ENCODE results near the gene SH2D7.
A peak's percentile ranks its signal among the peaks of the same experiment; 100 is the strongest.

The SH2D7 gene

GRCh38 chr15:78065973-78066946 lies 26.1 kb upstream of the SH2D7 start:
- H3K4me1 ChIP-seq (ENCODE audit: insufficient read depth, low read length) = peaks cover 24% of the 10 kb centered on the region
- no peaks in the 10 kb centered on the region for H3K9me3 ChIP-seq (ENCODE audit: low read length)
- H2AFZ ChIP-seq (ENCODE audit: low read depth, low read length) = no peak overlapping the region
- H3K36me3 ChIP-seq (ENCODE audit: insufficient read depth, low read length) = no peaks in the 10 kb centered on the region
- H3K4me3 ChIP-seq (ENCODE audit: low read length) = no peak overlapping the region
- no peaks in the 10 kb centered on the region for H3K27me3 ChIP-seq (ENCODE audit: insufficient read depth, low read length)

DNA sequence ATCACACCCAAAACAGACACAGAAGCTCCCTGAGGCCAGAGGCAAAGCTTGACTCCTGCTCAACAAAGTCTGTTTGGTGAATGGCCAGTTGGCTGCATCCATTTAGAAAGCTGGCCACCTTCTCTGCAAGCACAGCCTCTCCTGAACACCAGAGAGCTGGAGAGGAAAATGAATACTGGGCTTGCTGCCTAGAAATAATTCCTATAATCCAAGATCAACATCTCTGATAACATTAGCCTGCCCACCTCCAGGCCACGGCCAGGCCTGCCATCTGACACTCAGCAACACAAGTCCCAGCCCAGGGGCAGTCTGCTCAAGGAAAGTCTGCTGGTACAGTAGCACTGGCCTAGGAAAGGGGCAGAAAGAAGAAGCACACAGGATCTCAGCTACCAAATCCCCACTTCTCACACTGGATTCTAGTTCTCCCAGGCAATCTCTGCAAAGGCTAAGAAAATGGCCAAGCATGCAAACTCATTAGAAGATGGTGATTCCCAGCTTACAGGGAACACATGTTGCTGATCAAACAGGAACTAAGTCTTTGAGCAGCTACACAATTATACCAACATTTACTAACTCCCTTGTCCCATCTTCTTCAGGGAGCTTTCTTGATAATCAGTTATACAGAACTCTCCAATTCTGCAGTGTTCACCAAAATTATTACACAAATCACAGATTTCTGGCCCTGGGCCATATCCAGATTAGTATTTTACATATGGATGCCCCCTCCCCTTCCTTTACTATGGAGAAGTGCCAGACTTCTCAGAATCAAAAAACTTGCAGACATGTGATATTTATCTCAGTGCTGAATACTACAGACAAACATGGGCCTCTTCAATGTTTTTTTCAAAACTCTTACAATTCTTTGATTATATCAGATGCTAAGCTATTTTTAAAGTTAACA lies 24.8 kb upstream of the SH2D7 start:
- no peaks in the 10 kb centered on the region for H3K9me3 ChIP-seq (ENCODE audit: low read length)
- no peak overlapping the region for H2AFZ ChIP-seq (ENCODE audit: low read depth, low read length)
- no peak overlapping the region for H3K4me3 ChIP-seq (ENCODE audit: low read length)
- H3K4me1 ChIP-seq (ENCODE audit: insufficient read depth, low read length) = peaks cover 19% of the 10 kb centered on the region
- no peaks in the 10 kb centered on the region for H3K36me3 ChIP-seq (ENCODE audit: insufficient read depth, low read length)
- no peaks in the 10 kb centered on the region for H3K27me3 ChIP-seq (ENCODE audit: insufficient read depth, low read length)

GRCh38 chr15:78069052-78069414 lies 23.3 kb upstream of the SH2D7 start:
- Histone ChIP-seq H3K4me3 (ENCODE audit: low read length) (no peak overlapping the region), H2AFZ (ENCODE audit: low read depth, low read length) (no peak overlapping the region), H3K36me3 (ENCODE audit: insufficient read depth, low read length) (no peaks in the 10 kb centered on the region), H3K27me3 (ENCODE audit: insufficient read depth, low read length) (no peaks in the 10 kb centered on the region), H3K9me3 (ENCODE audit: low read length) (no peaks in the 10 kb centered on the region), H3K4me1 (ENCODE audit: insufficient read depth, low read length) (peaks cover 19% of the 10 kb centered on the region)

- Histone ChIP-seq H3K4me3 (ENCODE audit: low read length) (no peak overlapping the region), H3K4me1 (ENCODE audit: insufficient read depth, low read length) (peaks cover 19% of the 10 kb centered on the region), H3K9me3 (ENCODE audit: low read length) (no peaks in the 10 kb centered on the region), H3K36me3 (ENCODE audit: insufficient read depth, low read length) (no peaks in the 10 kb centered on the region), H2AFZ (ENCODE audit: low read depth, low read length) (no peak overlapping the region), H3K27me3 (ENCODE audit: insufficient read depth, low read length) (no peaks in the 10 kb centered on the region)
Observed at GRCh38 chr15:78069462-78070029, 22.8 kb upstream of the SH2D7 start.

DNA sequence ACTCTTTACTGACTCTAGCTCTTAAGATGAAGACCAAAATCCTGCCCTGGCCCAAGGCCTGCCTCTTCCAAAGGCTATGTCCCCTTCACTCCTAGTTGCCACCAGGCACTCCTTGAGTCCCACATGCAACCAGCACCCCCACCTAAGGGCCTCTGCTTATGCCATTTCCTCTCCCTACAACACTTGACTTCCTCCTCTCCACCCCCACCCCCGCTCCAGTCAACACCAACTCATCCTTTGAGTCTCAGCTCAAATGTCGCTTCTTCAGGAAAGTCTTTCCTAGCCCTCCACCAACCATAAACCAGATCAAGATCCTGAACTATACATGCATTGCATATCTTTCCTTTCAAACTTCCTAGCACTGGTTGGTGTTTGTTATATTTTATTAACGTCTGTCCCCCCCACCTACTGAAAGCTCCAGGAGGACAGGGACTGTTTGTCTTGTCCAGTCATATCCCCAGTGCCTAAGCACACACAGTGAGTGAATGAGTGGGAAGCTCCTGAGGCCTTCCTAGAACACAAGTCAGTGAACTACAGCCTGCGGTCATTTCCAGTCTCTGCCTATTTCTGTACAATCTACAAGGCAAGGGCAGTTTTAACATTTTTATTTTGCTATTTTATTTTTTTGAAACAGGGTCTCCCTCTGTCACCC lies 22.2 kb upstream of the SH2D7 start:
- Histone ChIP-seq H3K27me3 (ENCODE audit: insufficient read depth, low read length) (no peaks in the 10 kb centered on the region), H2AFZ (ENCODE audit: low read depth, low read length) (no peak overlapping the region), H3K36me3 (ENCODE audit: insufficient read depth, low read length) (no peaks in the 10 kb centered on the region), H3K9me3 (ENCODE audit: low read length) (no peaks in the 10 kb centered on the region), H3K4me3 (ENCODE audit: low read length) (no peak overlapping the region), H3K4me1 (ENCODE audit: insufficient read depth, low read length) (peaks cover 19% of the 10 kb centered on the region)

DNA sequence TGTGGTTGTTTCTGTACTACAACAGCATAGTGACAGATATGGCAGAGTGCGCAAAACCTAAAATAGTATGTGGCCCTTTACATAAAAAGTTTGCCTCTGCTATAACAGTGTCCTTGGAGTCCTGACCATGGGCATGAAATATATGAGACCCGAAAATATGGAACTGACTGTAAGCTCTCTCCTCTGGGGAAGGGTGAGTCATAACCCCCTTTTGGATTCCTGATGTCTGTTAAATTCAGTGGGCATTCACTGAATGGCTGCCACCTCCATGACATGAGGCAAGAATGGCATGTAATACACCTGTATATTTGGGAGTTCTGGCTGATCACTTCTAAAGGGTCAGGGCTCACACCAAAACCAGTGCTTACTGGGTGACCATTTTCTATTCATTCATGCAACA lies 21.0 kb upstream of the SH2D7 start:
- Histone ChIP-seq H3K4me3 (ENCODE audit: low read length) (no peak overlapping the region), H3K9me3 (ENCODE audit: low read length) (no peaks in the 10 kb centered on the region), H3K36me3 (ENCODE audit: insufficient read depth, low read length) (no peaks in the 10 kb centered on the region), H3K27me3 (ENCODE audit: insufficient read depth, low read length) (no peaks in the 10 kb centered on the region), H3K4me1 (ENCODE audit: insufficient read depth, low read length) (peaks cover 12% of the 10 kb centered on the region), H2AFZ (ENCODE audit: low read depth, low read length) (no peak overlapping the region)

DNA sequence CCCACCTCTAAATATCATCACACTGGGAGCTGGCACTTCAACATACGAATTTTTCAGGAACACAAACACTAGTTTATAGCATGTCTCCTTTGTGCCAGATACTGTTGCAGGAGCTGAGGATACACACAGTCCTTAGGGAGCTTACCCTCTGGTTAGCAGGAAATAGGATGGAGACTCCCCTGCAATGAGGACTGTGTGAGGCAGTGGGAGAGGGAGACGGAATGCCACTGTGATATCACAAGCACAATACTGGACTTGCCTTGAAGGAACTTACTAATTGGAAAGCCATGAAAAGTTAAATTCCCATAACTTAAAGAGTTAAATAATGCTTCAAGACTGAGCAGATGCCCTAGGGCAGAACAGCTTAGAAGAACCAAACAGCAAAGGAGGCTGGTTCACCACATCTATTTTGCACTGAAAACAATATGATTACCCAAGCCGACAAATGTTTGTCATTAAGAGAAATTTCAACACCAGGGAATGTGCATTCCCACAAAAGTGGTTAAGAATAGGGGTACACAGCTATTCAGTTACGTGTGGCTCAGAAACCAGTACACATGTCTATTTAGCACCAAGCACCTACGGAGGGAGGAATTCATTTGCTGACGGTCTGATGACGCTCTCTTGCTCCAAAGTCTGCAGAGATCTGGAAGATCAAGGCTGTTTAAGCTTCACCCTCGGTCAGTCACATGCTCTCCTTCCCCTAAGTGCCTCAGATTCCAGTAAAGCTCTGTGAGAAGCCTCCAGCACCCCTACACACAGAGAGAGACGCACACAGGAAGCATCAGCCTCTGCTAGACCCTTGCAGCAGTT lies 20.1 kb upstream of the SH2D7 start:
- Histone ChIP-seq H3K27me3 (ENCODE audit: insufficient read depth, low read length) (no peaks in the 10 kb centered on the region), H3K36me3 (ENCODE audit: insufficient read depth, low read length) (no peaks in the 10 kb centered on the region), H3K4me1 (ENCODE audit: insufficient read depth, low read length) (peaks cover 12% of the 10 kb centered on the region), H3K9me3 (ENCODE audit: low read length) (no peaks in the 10 kb centered on the region), H2AFZ (ENCODE audit: low read depth, low read length) (no peak overlapping the region), H3K4me3 (ENCODE audit: low read length) (no peak overlapping the region)

DNA sequence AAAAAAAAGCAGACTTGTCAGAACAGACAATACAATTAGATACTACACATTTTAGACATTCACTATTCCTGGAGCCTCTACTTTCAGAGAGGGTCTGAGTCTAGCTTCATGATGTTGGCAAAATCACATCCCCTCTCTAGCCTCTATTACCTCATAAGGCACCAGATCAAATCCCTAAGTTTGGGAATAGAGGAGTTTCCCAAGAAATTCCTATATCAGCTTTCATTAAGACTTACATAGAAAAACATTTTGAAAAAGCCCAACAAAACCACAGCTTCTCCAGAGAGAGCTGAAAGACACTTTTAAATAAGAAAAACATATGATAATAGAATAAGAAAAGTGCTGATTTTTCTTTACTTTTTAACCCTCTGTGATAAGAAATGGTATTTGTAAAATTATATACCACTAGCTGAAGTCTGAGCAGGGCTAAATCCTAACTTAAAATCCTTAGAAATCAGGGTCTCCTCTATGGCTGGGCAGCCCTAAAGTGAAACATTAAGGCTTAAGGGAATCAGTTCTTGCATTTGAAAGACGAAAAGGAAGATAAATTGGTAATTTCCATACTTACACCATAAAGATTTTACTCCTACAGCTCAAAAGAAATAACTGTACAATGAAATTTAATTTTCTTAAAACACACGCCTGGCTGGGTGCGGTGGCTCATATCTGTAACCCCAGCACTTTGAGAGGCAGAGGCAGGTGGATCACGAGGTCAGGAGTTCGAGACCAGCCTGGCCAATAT lies 19.1 kb upstream of the SH2D7 start:
- Histone ChIP-seq H3K4me1 (ENCODE audit: insufficient read depth, low read length) (peaks cover 12% of the 10 kb centered on the region), H3K27me3 (ENCODE audit: insufficient read depth, low read length) (no peaks in the 10 kb centered on the region), H2AFZ (ENCODE audit: low read depth, low read length) (no peak overlapping the region), H3K36me3 (ENCODE audit: insufficient read depth, low read length) (no peaks in the 10 kb centered on the region), H3K9me3 (ENCODE audit: low read length) (no peaks in the 10 kb centered on the region), H3K4me3 (ENCODE audit: low read length) (no peak overlapping the region)

DNA sequence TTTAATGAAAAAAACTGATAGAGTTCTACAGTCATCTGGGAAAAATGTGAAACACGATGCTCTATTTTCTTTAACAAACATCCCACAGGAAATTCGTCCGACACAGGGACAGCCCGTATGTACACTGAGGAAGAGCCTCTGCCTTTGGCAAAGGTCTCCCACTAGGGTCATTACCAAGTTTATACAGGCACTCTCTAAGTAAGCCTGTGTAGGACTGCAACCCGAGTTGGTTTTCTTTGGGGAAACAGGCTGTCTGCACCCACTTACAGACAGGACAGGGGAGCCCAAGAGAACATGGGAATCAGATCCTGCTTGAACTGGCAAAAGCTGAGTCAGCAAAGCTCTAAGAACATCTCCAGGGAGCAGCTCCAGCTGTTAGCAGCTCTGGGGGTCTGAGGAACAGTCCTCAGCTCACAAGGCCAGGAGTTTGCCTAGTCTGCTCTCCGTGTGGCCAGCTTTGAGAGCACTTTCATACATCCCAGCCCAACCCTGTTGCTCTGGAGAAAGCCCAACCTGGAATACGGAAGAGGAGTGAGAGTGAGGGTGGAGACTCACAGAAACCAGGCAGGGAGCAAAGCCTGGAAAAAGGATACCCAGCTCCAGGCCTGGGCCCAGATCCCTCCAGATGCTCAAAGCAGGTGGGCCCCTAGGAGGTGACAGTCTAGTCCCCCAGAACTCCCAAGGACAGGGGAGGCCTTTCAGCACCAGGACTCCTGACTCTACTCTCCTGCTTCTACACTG lies 16.7 kb upstream of the SH2D7 start:
- Histone ChIP-seq H3K9me3 (ENCODE audit: low read length) (no peaks in the 10 kb centered on the region), H2AFZ (ENCODE audit: low read depth, low read length) (no peak overlapping the region), H3K27me3 (ENCODE audit: insufficient read depth, low read length) (peaks cover 6% of the 10 kb centered on the region), H3K36me3 (ENCODE audit: insufficient read depth, low read length) (no peaks in the 10 kb centered on the region), H3K4me1 (ENCODE audit: insufficient read depth, low read length) (peaks cover 7% of the 10 kb centered on the region), H3K4me3 (ENCODE audit: low read length) (no peak overlapping the region)

- no peaks in the 10 kb centered on the region for H3K9me3 ChIP-seq (ENCODE audit: low read length)
Observed at GRCh38 chr15:78076231-78077052, 15.9 kb upstream of the SH2D7 start.

More at GRCh38 chr15:78076231-78077052, 15.9 kb upstream of the SH2D7 start:
- Histone ChIP-seq H3K27me3 (ENCODE audit: insufficient read depth, low read length) (peaks cover 6% of the 10 kb centered on the region), H3K4me1 (ENCODE audit: insufficient read depth, low read length) (peaks cover 7% of the 10 kb centered on the region), H3K36me3 (ENCODE audit: insufficient read depth, low read length) (no peaks in the 10 kb centered on the region), H3K4me3 (ENCODE audit: low read length) (peak overlapping the region; percentile 81), H2AFZ (ENCODE audit: low read depth, low read length) (peak overlapping the region; percentile 90)
